Measurements from ENCODE around the gene NCR3LG1. TPM values are rescaled to one million over a fixed set of nuclear protein-coding genes. Genes with fewer than 3 reads are reported as not detected.

The NCR3LG1 gene
- total RNA-seq, 2 experiments from 2014 or later: 7.7 to 23.0 TPM

DNA sequence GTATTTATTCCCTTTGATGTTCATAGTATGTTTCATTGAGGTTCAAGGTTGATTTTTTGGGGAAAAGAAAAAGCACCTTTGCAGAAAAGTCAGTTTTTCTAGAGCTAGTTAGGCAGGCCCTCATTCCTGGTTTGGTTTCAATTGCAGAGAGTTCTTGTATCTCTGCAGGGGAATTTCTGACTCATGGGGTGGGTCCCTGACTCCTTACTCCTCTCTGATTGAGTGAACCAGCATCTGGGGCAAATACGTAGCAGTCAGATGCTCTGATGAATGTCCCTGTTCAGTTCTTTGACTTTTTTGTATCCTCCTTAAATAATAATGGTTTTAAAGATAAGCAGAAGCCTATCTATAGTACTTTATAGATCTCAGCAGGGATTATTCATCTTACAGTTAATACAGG lies 7.7 kb upstream of the NCR3LG1 start:
- intact Hi-C loops (cut with micrococcal nuclease; ENCODE audit: unreplicated experiment): no loop called here

GRCh38 chr11:17347676-17348075 lies 3.9 kb upstream of the NCR3LG1 start:
- ChIA-PET CTCF (ENCODE audit: unreplicated experiment) (no interaction called here), POLR2A (no interaction called here)
- H3K79me2 ChIP-seq (ENCODE audit: insufficient read depth, low read depth, low read length): peaks cover 3% of the 10 kb centered on the region; the same call in 1 of the 2 replicates
- no peaks in the 10 kb centered on the region for H3K36me3 ChIP-seq (ENCODE audit: insufficient read depth, low read length)
- intact Hi-C loops (cut with micrococcal nuclease; ENCODE audit: unreplicated experiment): no loop called here
- peaks cover 11% of the 10 kb centered on the region for H3K4me1 ChIP-seq (ENCODE audit: insufficient read depth, low read length, poor library complexity, severe bottlenecking)
- no peak overlapping the region for H3K4me2 ChIP-seq (ENCODE audit: low read length)
- H3K9me2 ChIP-seq (ENCODE audit: insufficient read depth, low read length): no peaks in the 10 kb centered on the region
- DNase-seq (ENCODE audit: low spot score): no peak
- no peak overlapping the region for H2AFZ ChIP-seq (ENCODE audit: low read length)
- no peaks in the 10 kb centered on the region for H3K9me3 ChIP-seq (ENCODE audit: low read length)
- BruUV-seq (replicated peaks): no TSS peak
- no peak overlapping the region for H3K27ac ChIP-seq (ENCODE audit: low read depth, low read length, poor library complexity, severe bottlenecking)
- H4K20me1 ChIP-seq (ENCODE audit: insufficient read depth, low read length): no peaks in the 10 kb centered on the region
- TF ChIP-seq EZH2phosphoT487 (IDR thresholded peaks at IDR 0.05; ENCODE audit: borderline replicate concordance, low read depth, low read length) (no peak), CTCF (conservative IDR thresholded peaks at IDR 0.05; ENCODE audit: low read length) (no peak)
- no peak overlapping the region for H3K4me3 ChIP-seq (ENCODE audit: low read depth, low read length, poor library complexity, severe bottlenecking)

More for the DNA sequence above, 7.7 kb upstream of the NCR3LG1 start:
- no peaks in the 10 kb centered on the region for H3K36me3 ChIP-seq (ENCODE audit: insufficient read depth, low read length)
- H2AFZ ChIP-seq (ENCODE audit: low read length): no peak overlapping the region
- H3K4me1 ChIP-seq (ENCODE audit: insufficient read depth, low read length, poor library complexity, severe bottlenecking): no peaks in the 10 kb centered on the region
- H4K20me1 ChIP-seq (ENCODE audit: insufficient read depth, low read length): no peaks in the 10 kb centered on the region
- no peak overlapping the region for H3K4me2 ChIP-seq (ENCODE audit: low read length)
- DNase-seq (ENCODE audit: low spot score): no peak
- no peak for TF ChIP-seq CTCF (conservative IDR thresholded peaks at IDR 0.05; ENCODE audit: low read length)
- TF ChIP-seq EZH2phosphoT487 (IDR thresholded peaks at IDR 0.05; ENCODE audit: borderline replicate concordance, low read depth, low read length): no peak
- ChIA-PET CTCF (ENCODE audit: unreplicated experiment) (no interaction called here), POLR2A (interaction anchor here (2.0 to 2.1 kb wide), 2 partner anchors 9 to 14 kb away, joined by 7 to 11 read pairs; no protein-coding TSS in a partner anchor)
- H3K79me2 ChIP-seq (ENCODE audit: insufficient read depth, low read depth, low read length): no peaks in the 10 kb centered on the region
- no peaks in the 10 kb centered on the region for H3K9me2 ChIP-seq (ENCODE audit: insufficient read depth, low read length)
- no peak overlapping the region for H3K27ac ChIP-seq (ENCODE audit: low read depth, low read length, poor library complexity, severe bottlenecking)
- no TSS peak for BruUV-seq (replicated peaks)
- no peak overlapping the region for H3K4me3 ChIP-seq (ENCODE audit: low read depth, low read length, poor library complexity, severe bottlenecking)
- H3K9me3 ChIP-seq (ENCODE audit: low read length): no peaks in the 10 kb centered on the region

- Histone ChIP-seq H3K27ac (ENCODE audit: low read depth, low read length, poor library complexity, severe bottlenecking) (no peak overlapping the region), H3K4me1 (ENCODE audit: insufficient read depth, low read length, poor library complexity, severe bottlenecking) (peaks cover 26% of the 10 kb centered on the region), H3K4me2 (ENCODE audit: low read length) (0 out of 2 replicates have a peak overlapping the region, but pooled peaks have one; percentile 95), H2AFZ (ENCODE audit: low read length) (no peak overlapping the region), H3K79me2 (ENCODE audit: insufficient read depth, low read depth, low read length) (peaks cover 20% of the 10 kb centered on the region), H3K36me3 (ENCODE audit: insufficient read depth, low read length) (no peaks in the 10 kb centered on the region), H4K20me1 (ENCODE audit: insufficient read depth, low read length) (no peaks in the 10 kb centered on the region), H3K9me3 (ENCODE audit: low read length) (peaks cover 3% of the 10 kb centered on the region; the same call in 1 of the 2 replicates), H3K9me2 (ENCODE audit: insufficient read depth, low read length) (no peaks in the 10 kb centered on the region), H3K4me3 (ENCODE audit: low read depth, low read length, poor library complexity, severe bottlenecking) (no peak overlapping the region)
- TF ChIP-seq CTCF (conservative IDR thresholded peaks at IDR 0.05; ENCODE audit: low read length): no peak
- TF ChIP-seq EZH2phosphoT487 (IDR thresholded peaks at IDR 0.05; ENCODE audit: borderline replicate concordance, low read depth, low read length): no peak
- DNase-seq (ENCODE audit: low spot score): no peak
- ChIA-PET POLR2A (no interaction called here), CTCF (ENCODE audit: unreplicated experiment) (no interaction called here)
- BruUV-seq (replicated peaks): no TSS peak
- intact Hi-C loops (cut with micrococcal nuclease; ENCODE audit: unreplicated experiment): no loop called here
Measured at GRCh38 chr11:17350455-17351171, 987 bp upstream of the NCR3LG1 start.
